ENCODE measurements around the gene IMMP2L.
"Not testable (repeated sequence)": the region's sequence is repeated elsewhere in the genome, so short reads cannot be mapped to it uniquely, and the experiment has no call there.

The IMMP2L gene

GRCh38 chr7:110943701-110944345 lies 618.5 kb downstream of the IMMP2L start:
- no peak for DNase-seq (ENCODE audit: low read depth in 2 of 3, low spot score in 1 of 3)

- DNase-seq (ENCODE audit: low read depth in 2 of 3, low spot score in 1 of 3), result no peak
Measured at GRCh38 chr7:110941385-110941784, 620.9 kb downstream of the IMMP2L start.

GRCh38 chr7:110940756-110941155 lies 621.5 kb downstream of the IMMP2L start:
- DNase-seq (ENCODE audit: low read depth in 2 of 3, low spot score in 1 of 3), result no peak

GRCh38 chr7:110938165-110938564 lies 624.1 kb downstream of the IMMP2L start:
- DNase-seq (ENCODE audit: low read depth in 2 of 3, low spot score in 1 of 3), result no peak

- not testable (repeated sequence) for DNase-seq (ENCODE audit: low read depth in 2 of 3, low spot score in 1 of 3)
Measured at GRCh38 chr7:110936665-110937064, 625.6 kb downstream of the IMMP2L start.

GRCh38 chr7:110929480-110930249 lies 632.6 kb downstream of the IMMP2L start:
- no peak for DNase-seq (ENCODE audit: low read depth in 2 of 3, low spot score in 1 of 3)

GRCh38 chr7:110922906-110923305 lies 639.4 kb downstream of the IMMP2L start:
- DNase-seq (ENCODE audit: low read depth in 2 of 3, low spot score in 1 of 3), result no peak

GRCh38 chr7:110921595-110922151 lies 640.6 kb downstream of the IMMP2L start:
- no peak for DNase-seq (ENCODE audit: low read depth in 2 of 3, low spot score in 1 of 3)

- no peak for DNase-seq (ENCODE audit: low read depth in 2 of 3, low spot score in 1 of 3)
Measured at GRCh38 chr7:110918949-110919548, 643.2 kb downstream of the IMMP2L start.

- DNase-seq (ENCODE audit: low read depth in 2 of 3, low spot score in 1 of 3), result no peak
Measured at GRCh38 chr7:110914263-110914662, 648.0 kb downstream of the IMMP2L start.

- DNase-seq (ENCODE audit: low read depth in 2 of 3, low spot score in 1 of 3), result no peak
Measured at GRCh38 chr7:110911632-110912031, 650.7 kb downstream of the IMMP2L start.

- DNase-seq (ENCODE audit: low read depth in 2 of 3, low spot score in 1 of 3), result no peak
Measured at GRCh38 chr7:110909117-110909516, 653.2 kb downstream of the IMMP2L start.

GRCh38 chr7:110905773-110906566 lies 656.3 kb downstream of the IMMP2L start:
- DNase-seq (ENCODE audit: low read depth in 2 of 3, low spot score in 1 of 3), result no peak

GRCh38 chr7:110898516-110898915 lies 663.8 kb downstream of the IMMP2L start:
- DNase-seq (ENCODE audit: low read depth in 2 of 3, low spot score in 1 of 3), result no peak

GRCh38 chr7:110897538-110897937 lies 664.8 kb downstream of the IMMP2L start:
- no peak for DNase-seq (ENCODE audit: low read depth in 2 of 3, low spot score in 1 of 3)

GRCh38 chr7:110894111-110894510 lies 668.2 kb downstream of the IMMP2L start:
- DNase-seq (ENCODE audit: low read depth in 2 of 3, low spot score in 1 of 3), result no peak

GRCh38 chr7:110891197-110891596 lies 671.1 kb downstream of the IMMP2L start:
- no peak for DNase-seq (ENCODE audit: low read depth in 2 of 3, low spot score in 1 of 3)

- no peak for DNase-seq (ENCODE audit: low read depth in 2 of 3, low spot score in 1 of 3)
Measured at GRCh38 chr7:110890101-110890500, 672.2 kb downstream of the IMMP2L start.

- DNase-seq (ENCODE audit: low read depth in 2 of 3, low spot score in 1 of 3), result no peak
Measured at GRCh38 chr7:110889335-110889734, 673.0 kb downstream of the IMMP2L start.

GRCh38 chr7:110888641-110889040 lies 673.7 kb downstream of the IMMP2L start:
- no peak for DNase-seq (ENCODE audit: low read depth in 2 of 3, low spot score in 1 of 3)

- DNase-seq (ENCODE audit: low read depth in 2 of 3, low spot score in 1 of 3), result no peak
Measured at GRCh38 chr7:110885474-110885873, 676.8 kb downstream of the IMMP2L start.
